GM18517 (cell line): Measurements from ENCODE around the gene TMEM117.
"Not testable (repeated sequence)": the region's sequence is repeated elsewhere in the genome, so short reads cannot be mapped to it uniquely, and the experiment has no call there.

Experiments
- ATAC-seq: cut with Tn5 transposase; IDR thresholded peaks from one replicate; pipeline ENCODE4 v1.9.1; 2021; ENCODE audit warnings: mild to moderate bottlenecking, moderate library complexity; ENCODE audit not compliant: unreplicated experiment

The TMEM117 gene

GRCh38 chr12:43836475-43836989, 651 bp downstream of the TMEM117 start:
- peak; percentile 38 for ATAC-seq

DNA sequence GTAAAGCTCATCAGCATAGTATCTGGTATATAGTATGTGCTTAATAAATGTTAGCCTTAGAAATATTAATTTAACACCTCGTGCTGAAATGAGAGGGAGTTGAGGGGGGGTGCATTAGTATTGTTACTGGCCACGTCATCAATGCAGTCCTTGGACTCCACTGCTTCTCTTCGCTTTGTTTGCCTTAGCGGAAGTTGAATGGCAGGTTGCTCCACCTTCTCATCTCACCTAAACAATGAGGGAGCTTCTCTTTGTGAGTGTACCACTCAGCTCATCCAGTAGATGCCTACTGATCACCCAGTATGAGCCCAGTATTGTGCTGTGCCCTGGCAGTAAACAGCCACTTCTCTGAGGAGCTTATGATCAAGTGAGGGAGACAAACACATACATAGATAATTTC, 4.5 kb downstream of the TMEM117 start:
- ATAC-seq, result no peak

DNA sequence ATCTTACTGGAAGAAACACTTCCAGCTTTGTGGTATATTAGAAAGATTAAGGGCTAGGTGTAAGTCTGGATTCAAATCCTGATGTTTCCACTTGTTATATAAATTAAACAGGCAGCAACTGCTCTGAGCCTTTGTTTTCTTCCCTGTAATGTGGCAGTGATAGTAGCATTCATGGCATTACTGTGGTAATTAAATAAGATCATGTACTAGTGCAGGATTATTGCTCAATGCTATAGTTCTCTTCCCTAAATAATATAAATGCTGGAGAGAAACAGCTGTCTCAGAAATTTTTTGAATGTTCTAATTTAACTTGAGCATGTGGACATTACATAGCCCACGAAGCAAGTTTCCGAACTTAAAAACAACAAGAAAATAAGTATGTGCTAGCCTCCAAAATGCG, 5.4 kb downstream of the TMEM117 start:
- ATAC-seq, result no peak

DNA sequence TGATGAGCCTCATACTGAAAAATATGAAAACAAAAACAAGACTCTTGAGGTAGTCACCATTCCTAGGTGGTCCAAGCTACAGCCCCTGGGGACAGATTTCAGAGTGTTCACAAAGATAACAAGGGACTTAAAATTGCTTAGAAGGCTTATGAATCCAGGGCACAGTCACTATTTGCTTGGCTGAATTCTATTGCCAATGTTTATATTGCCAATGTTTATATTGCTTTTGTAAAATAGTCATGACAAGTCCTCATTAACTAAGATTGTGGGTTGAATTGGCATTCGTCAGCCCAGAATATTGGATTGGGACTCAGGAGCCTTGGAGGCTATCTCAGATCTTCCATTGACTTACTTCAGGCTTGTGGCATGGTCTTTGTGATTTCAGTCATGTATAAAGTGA, 6.4 kb downstream of the TMEM117 start:
- ATAC-seq, result no peak

DNA sequence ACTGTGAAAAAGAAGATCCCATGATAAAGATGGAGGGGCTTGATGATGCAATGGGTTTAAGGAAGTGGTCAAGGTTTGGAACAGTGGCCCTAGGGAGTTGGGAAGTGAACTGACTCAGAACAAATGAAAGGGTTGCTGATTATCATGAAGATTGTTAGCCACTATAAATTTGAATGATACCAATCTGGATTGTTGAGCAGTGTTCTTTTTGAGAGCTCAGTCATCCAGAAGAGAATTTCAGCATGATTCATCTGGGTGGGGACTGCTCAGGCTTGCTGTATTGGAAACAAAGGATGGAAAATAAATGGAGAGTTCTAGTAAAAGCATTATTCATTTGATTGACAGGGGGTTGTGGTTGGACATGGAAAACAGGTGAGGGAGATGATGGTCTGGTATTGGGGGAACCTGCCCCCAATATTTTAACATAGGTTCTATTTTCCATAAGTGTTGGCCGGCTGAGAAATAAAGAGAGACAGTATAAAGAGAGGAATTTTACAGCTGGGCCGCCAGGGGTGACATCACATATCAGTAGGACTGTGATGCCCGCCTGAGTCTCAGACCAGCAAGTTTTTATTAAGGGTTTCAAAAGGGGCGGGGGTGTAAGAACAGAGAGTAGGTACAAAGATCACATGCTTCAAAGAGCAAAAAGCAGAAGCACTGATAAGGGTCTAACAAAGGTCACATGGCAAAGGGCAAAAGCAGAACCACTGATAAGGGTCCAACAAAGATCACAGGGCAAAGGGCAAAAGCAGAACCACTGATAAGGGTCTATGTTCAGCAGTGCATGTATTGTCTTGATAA, 11.7 kb downstream of the TMEM117 start:
- not testable (repeated sequence) for ATAC-seq

DNA sequence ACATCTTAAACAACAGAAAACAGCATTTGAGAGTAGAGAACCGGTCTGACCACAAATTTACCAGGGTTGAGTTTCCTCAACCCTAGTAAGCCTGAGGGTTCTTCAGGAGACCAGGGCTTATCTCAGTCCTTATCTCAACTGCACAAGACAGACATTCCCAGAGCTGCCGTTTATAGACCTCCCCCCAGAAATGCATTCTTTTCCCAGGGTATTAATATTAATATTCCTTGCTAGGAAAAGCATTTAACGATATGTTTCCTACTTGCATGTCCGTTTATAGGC, 12.3 kb downstream of the TMEM117 start:
- ATAC-seq, result no peak

- ATAC-seq, result no peak
Observed at GRCh38 chr12:43848786-43849185, 12.9 kb downstream of the TMEM117 start.

DNA sequence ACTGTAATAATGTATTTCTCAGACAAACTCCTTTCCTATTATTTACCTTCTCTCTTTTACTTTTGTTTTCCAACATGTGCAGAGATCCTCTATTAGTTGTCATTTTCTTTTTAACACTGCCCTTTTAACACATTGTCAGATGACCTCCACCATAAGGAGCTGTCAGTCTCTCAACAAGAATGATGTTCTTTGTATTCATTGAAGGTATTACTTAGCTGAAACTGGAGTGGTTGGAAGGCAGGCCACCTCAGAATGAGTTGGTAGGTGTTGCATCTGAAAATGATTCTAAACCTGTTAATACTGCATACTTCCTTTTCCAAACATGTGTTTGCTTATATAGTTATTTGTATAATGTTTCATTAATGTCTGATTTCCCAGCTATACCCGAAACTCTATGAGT, 16.9 kb downstream of the TMEM117 start:
- ATAC-seq, result no peak

- ATAC-seq, result no peak
Observed at GRCh38 chr12:43856972-43857371, 21.1 kb downstream of the TMEM117 start.

GRCh38 chr12:43858096-43858495, 22.2 kb downstream of the TMEM117 start:
- no peak for ATAC-seq

- ATAC-seq, result no peak
Observed at GRCh38 chr12:43858991-43859390, 23.1 kb downstream of the TMEM117 start.

- no peak for ATAC-seq
Observed at GRCh38 chr12:43861015-43861839, 25.3 kb downstream of the TMEM117 start.

- no peak for ATAC-seq
Observed at GRCh38 chr12:43861840-43862150, 25.9 kb downstream of the TMEM117 start.

- ATAC-seq, result no peak
Observed at GRCh38 chr12:43863770-43864366, 28.0 kb downstream of the TMEM117 start.

DNA sequence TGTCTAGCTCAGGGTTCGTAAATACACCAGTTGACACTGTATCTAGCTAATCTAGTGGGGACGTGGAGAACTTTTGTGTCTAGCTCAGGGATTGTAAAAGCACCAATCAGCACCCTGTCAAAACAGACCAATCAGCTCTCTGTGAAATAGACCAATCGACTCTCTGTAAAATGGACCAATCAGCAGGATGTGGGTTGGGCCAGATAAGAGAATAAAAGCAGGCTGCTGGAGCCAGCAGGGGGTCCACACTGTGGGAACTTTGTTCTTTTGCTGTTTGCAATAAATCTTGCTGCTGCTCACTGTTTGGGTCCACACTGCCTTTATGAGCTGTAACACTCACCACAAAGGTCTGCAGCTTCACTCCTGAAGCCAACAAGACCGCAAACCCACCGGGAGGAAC, 28.7 kb downstream of the TMEM117 start:
- ATAC-seq, result not testable (repeated sequence)

DNA sequence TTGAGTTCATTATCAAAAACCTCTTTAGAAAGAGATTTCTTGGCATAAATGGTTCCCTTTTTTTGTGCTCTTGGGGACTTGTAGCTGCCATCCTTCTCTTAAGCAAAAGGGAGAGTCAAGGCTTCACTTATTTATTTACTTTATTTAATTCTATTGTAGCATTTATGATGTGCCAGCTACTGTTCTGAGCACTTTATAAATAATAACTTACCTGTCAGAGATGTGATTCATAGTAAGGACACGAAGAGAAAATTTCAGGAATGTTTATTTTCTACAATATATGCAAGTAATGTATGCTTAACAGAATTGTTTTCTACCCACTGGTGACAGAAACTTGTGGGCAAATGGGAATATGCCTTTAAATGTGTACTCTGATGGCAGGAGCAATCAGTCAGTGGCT, 33.3 kb downstream of the TMEM117 start:
- ATAC-seq, result no peak

DNA sequence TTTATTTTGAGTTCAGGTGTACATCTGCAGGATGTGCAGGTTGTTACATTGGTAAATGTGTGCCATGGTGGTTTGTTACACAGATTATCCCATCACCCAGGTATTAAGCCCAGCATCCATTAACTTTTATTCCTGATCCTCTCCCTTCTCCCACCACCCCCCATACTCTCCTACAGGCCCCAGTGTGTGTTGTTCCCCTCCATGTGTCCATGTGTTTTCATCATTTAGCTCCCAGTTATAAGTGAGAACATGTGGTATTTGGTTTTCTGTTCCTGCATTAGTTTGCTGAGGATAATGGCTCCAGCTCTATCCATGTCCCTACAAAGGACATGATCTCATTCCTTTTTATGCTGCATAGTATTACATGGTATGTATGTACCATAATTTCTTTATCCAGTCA, 33.9 kb downstream of the TMEM117 start:
- ATAC-seq, result not testable (repeated sequence)

- ATAC-seq, result not testable (repeated sequence)
Observed at GRCh38 chr12:43871258-43871657, 35.4 kb downstream of the TMEM117 start.

DNA sequence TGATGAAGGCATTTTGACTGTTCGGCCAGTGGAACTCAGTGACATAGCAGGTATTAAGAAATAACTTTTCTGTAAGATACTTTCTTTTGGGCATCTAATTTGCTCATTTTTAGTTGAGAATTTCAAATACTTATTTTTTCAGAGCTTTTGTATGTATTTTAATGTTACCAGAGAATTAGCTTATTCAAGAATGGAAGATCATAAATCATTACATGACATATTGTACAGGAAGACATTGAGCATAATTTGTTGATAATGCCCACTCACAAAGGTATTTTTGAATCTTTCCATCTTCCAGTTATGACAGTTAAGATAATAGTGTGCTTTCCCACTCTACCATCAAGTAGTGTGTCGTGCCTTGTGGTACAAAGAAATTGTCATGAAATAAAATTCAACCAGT, 36.5 kb downstream of the TMEM117 start:
- ATAC-seq, result no peak

GRCh38 chr12:43878050-43878449, 42.2 kb downstream of the TMEM117 start:
- ATAC-seq, result no peak

DNA sequence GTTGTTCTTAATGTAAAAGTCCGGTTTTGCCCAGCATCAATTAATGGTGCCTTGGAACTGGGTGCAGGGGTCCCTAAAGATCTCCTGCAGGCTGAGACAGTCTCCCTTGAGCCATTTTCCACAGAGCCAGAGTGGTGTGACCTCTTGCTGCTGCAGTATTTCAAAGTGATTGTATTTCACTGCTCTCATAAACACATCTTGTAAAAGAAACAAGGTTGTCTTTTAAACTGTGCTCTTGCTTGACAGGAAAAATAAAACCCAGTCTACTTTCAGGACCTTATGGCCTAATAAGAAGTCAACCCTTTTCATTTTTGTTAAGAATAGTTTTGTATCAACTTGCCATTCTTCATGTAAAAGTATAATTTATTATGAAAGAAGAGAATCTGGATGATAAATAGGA, 44.7 kb downstream of the TMEM117 start:
- ATAC-seq, result no peak
